IPS DF 6.9 (cell line): Measurements from ENCODE around the gene PFN1.

Source experiments
- DNase-seq: peaks from one replicate; pipeline ENCODE4 v3.0.0-alpha.2; 2013; ENCODE audit warnings: low read depth, low spot score
- H3K27ac ChIP-seq: one replicate; pipeline ENCODE4 v1.5.1; 2013; ENCODE audit warnings: low read length, control low read depth
- H3K27me3 ChIP-seq: 2 replicates; pipeline ENCODE4 v1.6.1; 2013; ENCODE audit warnings: mild to moderate bottlenecking, low read length; ENCODE audit not compliant: control insufficient read depth, insufficient read depth
- H3K36me3 ChIP-seq: 2 replicates; pipeline ENCODE4 v1.6.1; 2013; ENCODE audit warnings: low read length; ENCODE audit not compliant: control insufficient read depth, insufficient read depth
- H3K4me1 ChIP-seq: 2 replicates; pipeline ENCODE4 v1.6.1; 2013; ENCODE audit warnings: low read length; ENCODE audit not compliant: control insufficient read depth, insufficient read depth
- H3K4me3 ChIP-seq: 2 replicates; pipeline ENCODE4 v1.5.1; 2013; ENCODE audit warnings: mild to moderate bottlenecking, low read length
- H3K9me3 ChIP-seq: 2 replicates; pipeline ENCODE4 v1.6.1; 2013; ENCODE audit warnings: low read length, inconsistent platforms; ENCODE audit not compliant: control insufficient read depth, insufficient read depth
- WGBS: extraction: QIAGEN DNeasy Blood & Tissue Kit; methylation state at CpG from one replicate; pipeline ENCODE4 v1.1.7; 2013; ENCODE audit warnings: mixed read lengths, missing lambda C conversion rate; ENCODE audit not compliant: insufficient read length, insufficient coverage; 5-methylcytosine and 5-hydroxymethylcytosine counted together

PFN1 gene

DNA sequence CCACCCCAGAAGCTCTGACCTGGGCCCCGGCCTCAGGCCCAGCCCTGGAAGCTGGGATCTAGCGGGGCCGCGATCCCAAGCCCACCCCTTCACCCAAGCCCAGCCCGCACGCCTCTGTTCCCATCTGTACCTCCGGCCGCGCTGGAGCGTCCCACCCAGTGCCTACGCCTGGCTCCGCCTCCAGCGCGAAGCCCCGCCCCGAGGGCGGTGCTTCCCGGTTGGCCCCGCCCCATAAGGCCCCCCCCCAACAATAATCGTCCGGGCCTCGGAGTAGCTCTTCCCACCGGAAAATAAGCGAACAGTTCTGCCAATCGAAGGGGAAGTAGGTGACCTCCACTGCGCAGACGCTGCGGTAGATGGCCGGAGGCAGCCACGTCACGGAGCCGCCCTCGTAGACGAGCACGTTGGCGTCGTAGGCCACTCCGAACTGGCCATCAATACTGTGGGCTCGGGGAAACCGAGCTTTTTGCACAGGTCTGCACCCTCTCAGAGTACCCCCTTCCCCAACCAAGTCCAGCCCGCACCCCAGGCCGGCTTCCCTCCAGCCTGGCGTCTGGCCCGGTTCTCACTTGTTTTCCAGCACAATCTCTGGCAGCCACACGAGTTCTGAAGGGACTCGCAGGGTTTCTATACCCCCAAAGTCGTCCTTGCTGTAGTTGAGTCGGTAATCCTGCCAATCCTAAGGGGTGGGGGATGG is 46.5 kb downstream of the PFN1 start:
- Histone ChIP-seq H3K27ac (no peak overlapping the region), H3K9me3 (no peaks in the 10 kb centered on the region), H3K4me1 (0 out of 2 replicates have a peak, but pooled peaks cover 3% of the 10 kb centered on the region), H3K4me3 (no peak overlapping the region), H3K36me3 (no peaks in the 10 kb centered on the region), H3K27me3 (no peaks in the 10 kb centered on the region)
- no CpG with 5 or more reads among the region's 48 CpGs for WGBS
- DNase-seq = no peak

DNA sequence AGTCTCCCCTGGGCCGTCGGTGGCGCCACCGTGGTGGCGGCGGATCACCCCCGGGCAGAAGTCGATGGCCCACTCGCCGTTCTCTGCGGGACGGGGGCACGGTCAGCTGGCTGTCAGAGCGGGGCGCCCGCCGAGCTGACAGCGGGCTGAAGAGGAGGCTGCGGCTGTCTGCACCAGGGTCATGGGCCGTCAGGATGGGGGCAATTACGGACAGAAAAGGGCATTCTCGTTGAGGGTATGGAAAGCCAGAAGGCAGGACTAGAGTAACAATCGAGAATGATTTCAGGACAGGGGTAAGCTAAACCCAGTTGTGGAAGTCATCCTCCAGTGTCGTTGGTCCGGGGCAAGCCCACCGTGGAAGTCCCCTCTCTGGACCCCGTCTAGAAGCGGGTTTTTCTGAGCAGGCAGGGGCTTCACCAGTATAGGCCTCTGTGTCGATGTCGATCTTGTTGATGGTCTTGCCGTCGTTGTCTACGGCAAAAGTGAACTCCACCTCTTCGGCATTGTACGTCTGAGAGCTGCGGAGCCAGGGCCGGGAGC is 47.2 kb downstream of the PFN1 start:
- WGBS = no CpG with 5 or more reads among the region's 37 CpGs
- Histone ChIP-seq H3K4me1 (0 out of 2 replicates have a peak, but pooled peaks cover 3% of the 10 kb centered on the region), H3K27ac (no peak overlapping the region), H3K4me3 (no peak overlapping the region), H3K27me3 (no peaks in the 10 kb centered on the region), H3K9me3 (no peaks in the 10 kb centered on the region), H3K36me3 (0 out of 2 replicates have a peak, but pooled peaks cover 3% of the 10 kb centered on the region)
- no peak for DNase-seq

DNA sequence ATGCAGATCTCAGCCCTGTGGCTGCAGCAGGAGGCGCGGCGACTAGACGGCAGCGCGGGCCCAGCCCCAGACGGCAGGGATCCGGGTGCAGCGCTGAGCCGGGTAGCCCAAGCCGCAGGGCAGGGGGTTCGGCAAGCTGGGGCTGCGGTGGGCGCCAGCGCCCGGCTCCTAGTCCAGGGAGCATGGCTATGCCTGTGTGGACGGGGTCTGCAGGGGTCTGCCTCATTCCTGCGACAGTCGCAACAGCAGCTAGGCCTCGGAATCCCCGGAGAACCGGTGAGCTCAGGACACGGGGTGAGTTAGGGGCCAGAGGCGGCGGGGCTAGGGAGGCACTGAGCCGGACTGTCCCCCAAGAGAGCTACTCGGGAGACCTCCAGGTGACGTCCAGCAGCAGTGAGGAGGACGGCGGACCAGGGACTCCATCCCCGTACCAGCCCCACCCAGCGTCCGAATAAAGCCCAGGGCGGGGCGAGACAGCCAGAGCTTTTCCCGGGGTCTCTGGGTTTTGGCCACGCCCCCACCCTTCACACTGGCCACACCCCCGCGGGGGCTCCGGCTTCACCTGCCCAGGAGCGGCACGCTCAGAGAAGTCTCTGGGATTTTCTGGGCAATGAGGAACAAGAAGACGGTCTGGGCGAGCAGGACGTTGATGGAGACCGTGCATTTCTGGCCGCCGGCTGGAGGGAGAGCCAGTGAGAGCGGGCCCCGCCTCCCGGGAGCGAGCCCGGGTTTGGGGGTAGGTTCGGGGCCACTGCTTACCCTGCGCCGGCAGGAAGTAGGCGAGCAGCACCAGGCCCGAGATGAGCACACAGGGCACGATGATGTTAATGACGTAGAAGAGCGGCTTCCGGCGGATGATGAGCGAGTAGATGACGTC is 47.9 kb downstream of the PFN1 start:
- Histone ChIP-seq H3K36me3 (0 out of 2 replicates have a peak, but pooled peaks cover 3% of the 10 kb centered on the region), H3K27ac (no peak overlapping the region), H3K9me3 (no peaks in the 10 kb centered on the region), H3K4me3 (peak overlapping the region; percentile 7; the same call in 1 of the 2 replicates), H3K27me3 (no peaks in the 10 kb centered on the region), H3K4me1 (0 out of 2 replicates have a peak, but pooled peaks cover 3% of the 10 kb centered on the region)
- DNase-seq = no peak
- no CpG with 5 or more reads among the region's 65 CpGs for WGBS

- H3K4me3 ChIP-seq = peak within 1 kb of the TSS; percentile 38; the same call in 1 of the 2 replicates
- H3K27me3 ChIP-seq = no peaks in the 10 kb centered on the region
- H3K9me3 ChIP-seq = no peaks in the 10 kb centered on the region
- WGBS = no CpG with 5 or more reads among the region's 60 CpGs
- H3K4me1 ChIP-seq = 0 out of 2 replicates have a peak, but pooled peaks cover 3% of the 10 kb centered on the region
- H3K36me3 ChIP-seq = peaks cover 9% of the 10 kb centered on the region
- H3K27ac ChIP-seq = no peak within 1 kb of the TSS
- no peak for DNase-seq
Observed at GRCh38 chr17:4899341-4900230, 48.7 kb downstream of the PFN1 start, which contains the start of gene C17orf107. C17orf107 (plus strand) TSS chr17:4899536; CDS start chr17:4899763, 227 bp downstream.

- no peak overlapping the region for H3K27ac ChIP-seq
- DNase-seq = no peak
- 0 out of 2 replicates have a peak, but pooled peaks cover 3% of the 10 kb centered on the region for H3K4me1 ChIP-seq
- no peaks in the 10 kb centered on the region for H3K9me3 ChIP-seq
- peaks cover 12% of the 10 kb centered on the region for H3K36me3 ChIP-seq
- WGBS = no CpG with 5 or more reads among the region's 34 CpGs
- peak overlapping the region; percentile 38; the same call in 1 of the 2 replicates for H3K4me3 ChIP-seq
- H3K27me3 ChIP-seq = no peaks in the 10 kb centered on the region
Observed at GRCh38 chr17:4898927-4899326, 49.4 kb downstream of the PFN1 start.

- no peak for DNase-seq
- H3K9me3 ChIP-seq = no peaks in the 10 kb centered on the region
- H3K27me3 ChIP-seq = no peaks in the 10 kb centered on the region
- H3K36me3 ChIP-seq = peaks cover 17% of the 10 kb centered on the region
- no peak overlapping the region for H3K27ac ChIP-seq
- no peak overlapping the region for H3K4me3 ChIP-seq
- WGBS = no CpG with 5 or more reads among the region's 8 CpGs
- 0 out of 2 replicates have a peak, but pooled peaks cover 3% of the 10 kb centered on the region for H3K4me1 ChIP-seq
Observed at GRCh38 chr17:4898351-4898750, 50.0 kb downstream of the PFN1 start.

DNA sequence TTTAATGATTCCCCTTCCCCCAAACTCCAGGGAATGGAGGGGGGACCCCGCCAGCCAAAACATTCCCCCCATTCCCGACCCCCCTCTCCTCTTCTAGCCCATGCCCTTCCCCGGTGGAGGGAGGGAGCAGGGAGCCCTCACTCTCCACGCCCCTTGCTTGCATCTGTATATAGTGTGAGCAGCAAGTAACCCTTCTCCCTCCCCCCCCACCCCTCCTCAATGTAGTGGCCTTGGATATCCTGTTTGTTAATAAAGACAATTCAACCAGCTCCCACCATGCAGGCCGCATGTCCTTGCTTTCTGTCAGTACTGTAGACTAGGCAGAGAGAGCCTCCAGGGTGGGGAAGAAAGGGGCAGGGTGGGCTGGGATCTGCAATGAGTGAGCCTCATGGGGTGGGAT is 50.5 kb downstream of the PFN1 start:
- H3K27ac ChIP-seq = no peak overlapping the region
- 0 out of 2 replicates have a peak, but pooled peaks cover 3% of the 10 kb centered on the region for H3K4me1 ChIP-seq
- WGBS = no CpG with 5 or more reads among the region's 5 CpGs
- no peak for DNase-seq
- H3K4me3 ChIP-seq = no peak overlapping the region
- no peaks in the 10 kb centered on the region for H3K9me3 ChIP-seq
- no peaks in the 10 kb centered on the region for H3K27me3 ChIP-seq
- H3K36me3 ChIP-seq = peaks cover 23% of the 10 kb centered on the region

- no CpG with 5 or more reads among the region's 10 CpGs for WGBS
- Histone ChIP-seq H3K36me3 (peaks cover 27% of the 10 kb centered on the region), H3K27me3 (no peaks in the 10 kb centered on the region), H3K4me3 (no peak overlapping the region), H3K4me1 (0 out of 2 replicates have a peak, but pooled peaks cover 3% of the 10 kb centered on the region), H3K27ac (no peak overlapping the region), H3K9me3 (no peaks in the 10 kb centered on the region)
- no peak for DNase-seq
Observed at GRCh38 chr17:4897198-4897687, 51.1 kb downstream of the PFN1 start.

DNA sequence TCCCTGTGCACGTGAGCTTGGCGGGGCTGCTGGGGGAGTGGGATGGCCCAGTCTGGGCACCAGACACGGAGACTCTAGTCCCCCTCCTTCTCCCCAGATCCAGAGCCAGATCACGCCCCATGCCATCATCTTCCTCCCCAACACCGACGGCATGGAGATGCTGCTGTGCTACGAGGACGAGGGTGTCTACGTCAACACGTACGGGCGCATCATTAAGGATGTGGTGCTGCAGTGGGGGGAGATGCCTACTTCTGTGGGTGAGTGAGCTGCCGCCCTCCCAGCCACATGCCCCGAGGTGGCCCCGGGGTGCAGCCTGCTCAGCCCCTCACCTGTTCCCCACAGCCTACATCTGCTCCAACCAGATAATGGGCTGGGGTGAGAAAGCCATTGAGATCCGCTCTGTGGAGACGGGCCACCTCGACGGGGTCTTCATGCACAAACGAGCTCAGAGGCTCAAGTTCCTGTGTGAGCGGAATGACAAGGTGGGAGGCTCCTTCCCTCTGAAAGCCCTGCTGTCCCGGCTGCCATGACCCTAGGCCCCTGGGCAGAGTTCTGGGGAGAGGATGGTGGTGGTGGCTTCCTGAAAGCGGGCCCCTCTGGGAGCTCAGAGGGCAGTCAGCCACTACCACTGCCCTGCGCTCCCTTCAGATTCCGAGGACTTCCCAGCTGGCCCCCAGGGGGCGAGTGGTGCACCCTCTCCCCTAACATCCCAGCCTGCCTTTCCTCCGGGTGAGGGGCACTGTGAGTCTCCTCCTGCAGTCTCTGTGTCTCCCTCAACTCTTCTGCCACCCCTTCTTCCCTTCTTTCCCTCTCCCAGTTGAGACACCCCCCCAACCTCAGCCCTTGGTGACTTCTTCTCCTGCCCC is 51.8 kb downstream of the PFN1 start:
- no peak for DNase-seq
- Histone ChIP-seq H3K36me3 (peaks cover 27% of the 10 kb centered on the region), H3K27ac (no peak overlapping the region), H3K9me3 (no peaks in the 10 kb centered on the region), H3K4me1 (0 out of 2 replicates have a peak, but pooled peaks cover 3% of the 10 kb centered on the region), H3K27me3 (no peaks in the 10 kb centered on the region), H3K4me3 (no peak overlapping the region)
- WGBS = no CpG with 5 or more reads among the region's 27 CpGs
